ENCODE data around the gene HTR3B.
"Not testable (repeated sequence)": the region's sequence is repeated elsewhere in the genome, so short reads cannot be mapped to it uniquely, and the experiment has no call there.

The HTR3B gene

DNA sequence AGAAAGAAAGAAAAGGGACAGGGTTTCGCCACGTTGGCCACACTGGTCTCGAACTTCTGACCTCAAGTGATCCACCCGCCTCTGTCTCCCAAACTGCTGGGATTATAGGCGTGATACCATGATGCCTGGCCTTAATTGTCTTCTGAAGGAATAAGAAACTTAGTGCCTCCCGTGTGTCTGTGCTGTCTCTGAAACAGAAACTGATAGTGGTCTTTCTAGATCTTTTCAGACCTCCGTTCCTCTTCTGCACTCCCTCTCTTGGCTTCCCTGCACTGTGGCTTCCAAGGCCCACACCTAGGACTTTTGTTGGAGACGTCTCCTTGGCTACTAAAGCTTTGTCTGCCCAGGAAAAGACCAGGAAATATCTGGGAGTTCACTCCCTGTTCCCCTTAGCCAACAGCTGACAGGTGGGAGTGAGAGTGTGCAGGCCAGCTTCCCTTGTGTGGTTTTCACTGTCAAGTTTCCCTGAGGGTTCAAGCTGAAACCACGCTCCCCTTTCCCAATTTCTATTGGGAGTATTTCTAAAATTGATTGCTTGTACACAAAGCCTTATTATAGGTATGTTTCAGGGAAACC, 10.1 kb upstream of the HTR3B start:
- Histone ChIP-seq H3K4me3 (ENCODE audit: low read length) (no peak overlapping the region), H3K36me3 (ENCODE audit: control insufficient read depth, insufficient read depth, low read length) (no peaks in the 10 kb centered on the region), H3K4me1 (ENCODE audit: control insufficient read depth, insufficient read depth, low read length) (no peaks in the 10 kb centered on the region), H3K9ac (ENCODE audit: low read length) (no peak overlapping the region), H3K27me3 (ENCODE audit: control insufficient read depth, insufficient read depth, low read length) (no peaks in the 10 kb centered on the region), H3K9me3 (ENCODE audit: control insufficient read depth, low read length) (no peaks in the 10 kb centered on the region)

DNA sequence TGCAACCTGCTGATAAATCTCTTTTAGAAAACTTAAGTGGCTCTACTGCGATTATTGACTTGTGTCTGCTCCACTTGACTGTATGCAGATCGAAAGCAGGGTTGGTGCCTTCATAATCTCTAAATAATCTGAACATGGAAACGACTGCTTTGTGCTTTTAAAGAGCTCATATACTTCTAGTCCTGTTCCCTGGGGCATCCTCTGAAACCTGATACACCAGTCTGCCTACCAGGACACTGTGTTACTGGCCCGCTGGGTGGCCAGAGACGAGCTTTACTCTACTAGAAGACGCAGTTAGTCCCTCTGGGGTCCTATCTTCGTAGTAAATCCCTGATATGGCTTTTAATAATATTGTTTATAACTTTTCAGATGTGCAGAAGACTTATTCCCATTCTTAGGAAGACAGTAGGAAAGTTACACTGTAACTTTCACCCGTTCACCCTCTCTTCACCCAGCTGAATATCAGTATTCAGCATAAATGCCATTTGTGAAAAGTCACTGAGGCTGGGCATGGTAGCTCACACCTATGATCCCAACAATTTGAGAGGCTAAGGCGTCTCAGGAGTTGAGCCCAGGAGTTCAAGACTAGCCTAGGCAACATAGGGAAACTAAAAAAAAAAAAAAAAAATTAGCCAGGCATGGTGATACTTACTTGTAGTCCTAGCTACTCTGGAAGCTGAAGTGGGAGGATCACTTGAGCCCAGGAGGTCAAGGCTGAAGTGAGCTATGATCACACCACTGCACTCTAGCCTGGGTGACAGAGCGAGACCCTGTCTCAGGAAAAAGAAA, 9.0 kb upstream of the HTR3B start:
- Histone ChIP-seq H3K9ac (ENCODE audit: low read length) (no peak overlapping the region), H3K9me3 (ENCODE audit: control insufficient read depth, low read length) (no peaks in the 10 kb centered on the region), H3K4me3 (ENCODE audit: low read length) (no peak overlapping the region), H3K4me1 (ENCODE audit: control insufficient read depth, insufficient read depth, low read length) (no peaks in the 10 kb centered on the region), H3K27me3 (ENCODE audit: control insufficient read depth, insufficient read depth, low read length) (no peaks in the 10 kb centered on the region), H3K36me3 (ENCODE audit: control insufficient read depth, insufficient read depth, low read length) (no peaks in the 10 kb centered on the region)

DNA sequence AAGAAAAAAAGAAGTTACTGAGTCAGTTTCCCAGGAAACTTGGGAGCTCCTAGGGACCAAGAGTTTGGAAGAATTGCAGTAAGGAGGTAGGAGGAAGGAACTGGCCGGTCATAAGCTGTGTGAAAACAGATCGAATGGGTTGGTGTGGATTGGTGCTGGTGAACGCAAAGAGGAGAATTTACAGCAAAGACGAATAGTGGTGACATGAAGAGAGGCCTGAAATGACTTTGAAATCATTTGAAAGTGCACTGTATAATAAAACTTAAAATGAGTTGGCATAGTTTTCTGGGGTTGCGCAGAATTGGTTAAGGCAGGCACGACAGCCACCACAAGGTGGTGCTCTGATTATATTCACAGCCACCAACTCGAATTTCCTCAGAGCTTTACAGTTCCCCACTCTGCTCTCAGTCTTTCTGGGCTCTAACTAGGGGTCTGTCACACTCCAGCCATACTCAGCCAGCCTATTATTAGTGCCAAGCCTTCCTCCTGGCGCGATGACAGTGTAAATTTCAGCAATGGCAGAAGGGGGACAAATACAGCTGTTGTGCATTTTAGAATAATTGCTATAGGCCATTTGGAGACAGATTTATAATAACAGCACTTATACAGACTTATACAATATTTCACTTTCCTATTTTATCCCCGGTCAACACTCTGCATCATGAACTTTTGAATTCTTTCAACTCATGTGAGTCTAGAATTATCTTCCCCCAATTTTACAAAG, 8.3 kb upstream of the HTR3B start:
- no peaks in the 10 kb centered on the region for H3K36me3 ChIP-seq (ENCODE audit: control insufficient read depth, insufficient read depth, low read length)
- no peaks in the 10 kb centered on the region for H3K9me3 ChIP-seq (ENCODE audit: control insufficient read depth, low read length)
- H3K4me1 ChIP-seq (ENCODE audit: control insufficient read depth, insufficient read depth, low read length), result no peaks in the 10 kb centered on the region
- no peaks in the 10 kb centered on the region for H3K27me3 ChIP-seq (ENCODE audit: control insufficient read depth, insufficient read depth, low read length)
- no peak overlapping the region for H3K9ac ChIP-seq (ENCODE audit: low read length)
- H3K4me3 ChIP-seq (ENCODE audit: low read length), result no peak overlapping the region

DNA sequence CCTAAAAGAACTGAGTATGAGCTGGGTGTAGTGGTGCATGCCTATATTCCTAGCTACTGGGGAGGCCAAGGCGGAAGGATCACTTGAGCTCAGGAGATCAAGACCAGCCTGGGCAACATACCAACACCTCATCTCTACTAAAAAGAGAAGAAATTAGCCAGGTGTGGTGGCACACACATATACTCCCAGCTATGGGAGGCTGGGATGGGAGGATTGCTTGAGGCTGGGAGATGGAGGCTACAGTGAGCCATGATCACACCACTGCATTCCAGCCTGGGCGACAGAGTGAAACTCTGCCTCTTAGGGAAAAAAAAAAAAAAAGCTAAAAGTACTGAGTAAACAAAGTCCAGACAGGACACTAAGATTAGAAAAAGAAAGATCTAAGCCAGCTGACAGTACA, 3.5 kb upstream of the HTR3B start:
- Histone ChIP-seq H3K36me3 (ENCODE audit: control insufficient read depth, insufficient read depth, low read length) (no peaks in the 10 kb centered on the region), H3K9ac (ENCODE audit: low read length) (no peak overlapping the region), H3K4me1 (ENCODE audit: control insufficient read depth, insufficient read depth, low read length) (peaks cover 3% of the 10 kb centered on the region), H3K4me3 (ENCODE audit: low read length) (no peak overlapping the region), H3K9me3 (ENCODE audit: control insufficient read depth, low read length) (no peaks in the 10 kb centered on the region), H3K27me3 (ENCODE audit: control insufficient read depth, insufficient read depth, low read length) (no peaks in the 10 kb centered on the region)

DNA sequence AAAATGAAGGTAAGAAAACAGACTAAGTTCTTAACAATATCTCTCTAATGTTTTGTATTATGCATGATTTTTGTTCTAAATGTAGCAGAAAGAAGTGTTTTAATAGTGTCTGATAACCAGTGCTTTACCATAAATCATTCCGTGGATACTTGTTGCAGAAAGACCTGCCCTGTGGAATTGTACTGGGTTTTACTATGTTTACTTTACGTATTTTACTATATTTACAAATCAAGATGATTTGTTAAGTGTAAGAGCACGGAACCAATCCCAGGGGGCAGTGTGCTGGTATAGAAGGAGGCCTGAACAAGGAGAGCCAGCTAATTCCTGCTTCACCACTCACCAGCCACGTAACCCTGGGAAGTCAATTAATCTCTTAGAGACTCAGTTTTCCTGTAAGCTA, 1.4 kb downstream of the HTR3B start:
- H3K36me3 ChIP-seq (ENCODE audit: control insufficient read depth, insufficient read depth, low read length), result no peaks in the 10 kb centered on the region
- H3K9ac ChIP-seq (ENCODE audit: low read length), result no peak overlapping the region
- no peaks in the 10 kb centered on the region for H3K9me3 ChIP-seq (ENCODE audit: control insufficient read depth, low read length)
- H3K27me3 ChIP-seq (ENCODE audit: control insufficient read depth, insufficient read depth, low read length), result peaks cover 5% of the 10 kb centered on the region
- no peak overlapping the region for H3K4me3 ChIP-seq (ENCODE audit: low read length)
- H3K4me1 ChIP-seq (ENCODE audit: control insufficient read depth, insufficient read depth, low read length), result peaks cover 14% of the 10 kb centered on the region

DNA sequence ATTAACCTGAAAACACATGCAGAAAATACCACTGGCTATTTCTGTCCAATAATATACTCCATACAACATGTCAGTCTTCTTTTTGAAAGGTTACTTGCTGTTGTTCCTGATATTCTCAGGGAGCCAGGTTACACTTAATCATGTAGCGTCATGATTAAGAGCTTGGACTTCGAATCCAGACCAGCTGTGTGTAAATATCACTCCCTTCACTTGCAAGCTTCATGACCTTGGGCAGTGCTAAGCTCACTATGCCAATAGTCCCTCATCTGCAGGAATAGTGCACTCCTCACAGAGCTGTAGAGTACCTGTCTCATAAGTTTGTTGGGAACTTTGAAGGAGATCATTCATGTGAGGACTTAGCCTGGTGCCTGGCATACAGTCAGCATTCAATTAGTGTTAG, 1.9 kb downstream of the HTR3B start:
- peaks cover 14% of the 10 kb centered on the region for H3K4me1 ChIP-seq (ENCODE audit: control insufficient read depth, insufficient read depth, low read length)
- no peaks in the 10 kb centered on the region for H3K9me3 ChIP-seq (ENCODE audit: control insufficient read depth, low read length)
- no peaks in the 10 kb centered on the region for H3K36me3 ChIP-seq (ENCODE audit: control insufficient read depth, insufficient read depth, low read length)
- H3K4me3 ChIP-seq (ENCODE audit: low read length), result no peak overlapping the region
- no peak overlapping the region for H3K9ac ChIP-seq (ENCODE audit: low read length)
- H3K27me3 ChIP-seq (ENCODE audit: control insufficient read depth, insufficient read depth, low read length), result peaks cover 5% of the 10 kb centered on the region

DNA sequence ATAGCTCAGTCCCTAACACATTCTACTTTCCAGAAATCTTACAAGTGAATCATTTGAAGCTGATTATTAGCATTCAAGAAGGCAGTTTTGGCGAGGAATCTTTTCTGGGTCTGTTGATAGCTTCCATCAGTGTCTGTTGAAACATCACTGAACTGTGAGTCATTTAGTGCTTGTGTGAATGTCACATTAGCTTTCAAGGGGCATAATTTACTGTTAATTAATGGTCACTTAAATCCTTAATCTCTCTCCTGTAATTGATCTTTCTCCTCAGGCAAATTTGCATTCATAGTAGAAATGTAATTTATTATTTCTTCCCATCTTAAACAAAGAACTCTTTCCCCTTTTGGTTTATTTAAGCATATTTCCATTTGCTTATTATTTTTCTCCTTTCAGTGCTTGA, 2.6 kb downstream of the HTR3B start:
- H3K27me3 ChIP-seq (ENCODE audit: control insufficient read depth, insufficient read depth, low read length), result peaks cover 5% of the 10 kb centered on the region
- no peak overlapping the region for H3K9ac ChIP-seq (ENCODE audit: low read length)
- no peaks in the 10 kb centered on the region for H3K9me3 ChIP-seq (ENCODE audit: control insufficient read depth, low read length)
- H3K4me1 ChIP-seq (ENCODE audit: control insufficient read depth, insufficient read depth, low read length), result peaks cover 14% of the 10 kb centered on the region
- H3K4me3 ChIP-seq (ENCODE audit: low read length), result no peak overlapping the region
- no peaks in the 10 kb centered on the region for H3K36me3 ChIP-seq (ENCODE audit: control insufficient read depth, insufficient read depth, low read length)

DNA sequence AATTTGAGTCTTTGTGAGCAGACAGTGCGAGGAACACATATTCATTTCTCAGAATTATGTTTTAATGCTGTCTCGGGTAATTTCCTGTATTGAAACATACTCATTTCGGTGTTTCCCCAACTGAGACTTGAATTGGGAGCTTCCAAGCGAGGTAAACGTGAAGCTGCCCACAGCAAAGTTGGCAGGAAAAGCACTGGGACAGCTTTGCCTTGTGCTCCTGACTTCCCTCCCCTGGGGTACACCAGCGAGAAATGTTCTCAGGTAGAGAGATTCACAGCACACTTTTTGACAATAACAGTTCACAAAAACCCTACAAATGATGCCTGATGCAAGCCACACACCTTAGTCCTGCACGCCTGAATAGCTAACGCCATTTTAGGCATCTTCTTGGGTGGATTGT, 3.1 kb downstream of the HTR3B start:
- H3K9me3 ChIP-seq (ENCODE audit: control insufficient read depth, low read length), result no peaks in the 10 kb centered on the region
- H3K36me3 ChIP-seq (ENCODE audit: control insufficient read depth, insufficient read depth, low read length), result no peaks in the 10 kb centered on the region
- H3K4me1 ChIP-seq (ENCODE audit: control insufficient read depth, insufficient read depth, low read length), result peaks cover 14% of the 10 kb centered on the region
- H3K9ac ChIP-seq (ENCODE audit: low read length), result no peak overlapping the region
- no peak overlapping the region for H3K4me3 ChIP-seq (ENCODE audit: low read length)
- peaks cover 5% of the 10 kb centered on the region for H3K27me3 ChIP-seq (ENCODE audit: control insufficient read depth, insufficient read depth, low read length)

DNA sequence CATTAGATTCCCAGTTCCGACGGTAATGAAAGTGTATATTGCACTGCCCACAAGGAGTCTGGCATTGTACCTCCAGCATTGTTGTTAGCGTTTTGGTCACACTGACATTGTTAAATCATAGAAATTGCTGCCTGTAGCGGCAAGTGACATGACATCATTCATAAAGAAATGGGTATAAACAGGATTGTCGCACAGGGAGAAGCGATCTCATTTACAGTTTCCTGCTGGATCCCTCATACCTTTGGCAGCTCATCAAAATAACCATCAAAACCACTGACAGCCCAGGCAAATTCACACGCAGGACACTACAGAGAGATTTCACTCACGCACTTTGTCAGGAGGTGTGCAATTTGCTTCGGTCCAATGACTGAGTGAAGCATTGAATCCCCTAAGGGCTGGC, 3.5 kb downstream of the HTR3B start:
- H3K36me3 ChIP-seq (ENCODE audit: control insufficient read depth, insufficient read depth, low read length), result no peaks in the 10 kb centered on the region
- H3K9me3 ChIP-seq (ENCODE audit: control insufficient read depth, low read length), result no peaks in the 10 kb centered on the region
- no peak overlapping the region for H3K4me3 ChIP-seq (ENCODE audit: low read length)
- no peak overlapping the region for H3K9ac ChIP-seq (ENCODE audit: low read length)
- peaks cover 5% of the 10 kb centered on the region for H3K27me3 ChIP-seq (ENCODE audit: control insufficient read depth, insufficient read depth, low read length)
- H3K4me1 ChIP-seq (ENCODE audit: control insufficient read depth, insufficient read depth, low read length), result peaks cover 14% of the 10 kb centered on the region

DNA sequence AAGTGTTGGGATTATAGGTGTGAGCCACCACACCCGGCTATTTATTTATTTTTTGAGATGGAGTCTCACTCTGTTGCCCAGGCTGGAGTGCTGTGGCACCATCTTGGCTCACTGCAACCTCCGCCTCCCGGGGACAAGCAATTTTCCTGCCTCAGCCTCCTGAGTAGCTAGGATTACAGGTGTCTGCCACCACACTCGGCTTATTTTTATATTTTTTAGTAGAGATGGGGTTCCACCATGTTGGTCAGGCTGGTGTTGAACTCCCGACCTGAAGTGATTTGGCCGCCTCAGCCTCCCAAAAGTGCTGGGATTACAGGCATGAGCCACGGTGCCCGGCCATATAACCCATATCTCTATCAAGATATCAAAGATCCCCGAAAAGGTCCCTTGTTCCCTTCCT, 6.9 kb downstream of the HTR3B start:
- H3K4me3 ChIP-seq (ENCODE audit: low read length); H3K36me3 ChIP-seq (ENCODE audit: control insufficient read depth, insufficient read depth, low read length); H3K4me1 ChIP-seq (ENCODE audit: control insufficient read depth, insufficient read depth, low read length); H3K9ac ChIP-seq (ENCODE audit: low read length); H3K9me3 ChIP-seq (ENCODE audit: control insufficient read depth, low read length); H3K27me3 ChIP-seq (ENCODE audit: control insufficient read depth, insufficient read depth, low read length): not testable (repeated sequence)

DNA sequence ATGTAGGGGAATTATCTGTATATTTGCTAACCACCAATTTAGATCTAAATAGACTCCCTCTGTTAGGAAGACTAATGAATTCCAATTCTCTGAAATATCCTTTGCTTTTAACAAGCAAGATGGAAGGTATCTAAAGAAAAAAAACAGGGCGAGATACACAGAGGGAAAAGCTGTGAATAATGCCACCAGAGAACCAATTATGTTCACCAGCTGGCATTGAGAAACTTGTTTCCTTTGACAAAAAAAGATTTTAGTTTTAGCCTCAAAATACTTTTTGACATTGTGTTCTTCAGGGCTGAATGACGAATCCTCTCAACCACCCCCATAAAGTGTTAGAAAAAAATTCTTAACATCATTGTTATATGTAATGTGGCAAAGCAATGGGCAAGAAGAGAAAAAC, 19.0 kb downstream of the HTR3B start:
- no peak overlapping the region for H3K4me3 ChIP-seq (ENCODE audit: low read length)

More for the DNA sequence above, 19.0 kb downstream of the HTR3B start:
- H3K4me1 ChIP-seq (ENCODE audit: control insufficient read depth, insufficient read depth, low read length), result no peaks in the 10 kb centered on the region
- no peak overlapping the region for H3K9ac ChIP-seq (ENCODE audit: low read length)
- no peaks in the 10 kb centered on the region for H3K9me3 ChIP-seq (ENCODE audit: control insufficient read depth, low read length)
- no peaks in the 10 kb centered on the region for H3K27me3 ChIP-seq (ENCODE audit: control insufficient read depth, insufficient read depth, low read length)
- H3K36me3 ChIP-seq (ENCODE audit: control insufficient read depth, insufficient read depth, low read length), result no peaks in the 10 kb centered on the region

All from mucosa of stomach (tissue), 1 donor.